Stomach (tissue), 4 donors: Measurements from ENCODE around the gene CD58.
"Not testable (repeated sequence)": the region's sequence is repeated elsewhere in the genome, so short reads cannot be mapped to it uniquely, and the experiment has no call there.

Experiments used
- EP300 ChIP-seq: sonication (generic); formaldehyde crosslinking; IDR thresholded peaks from one replicate; pipeline ENCODE4 v1.6.1; 2017; ENCODE audit warnings: antibody characterized with exemption
- POLR2A ChIP-seq, 4 donors: fragments of 450-650 bp; IDR thresholded peaks; one replicate each; pipeline ENCODE4 v1.6.1; 2016; ENCODE audit warnings: antibody characterized with exemption in 4 of 4, control low read depth in 2 of 4, mild to moderate bottlenecking in 1 of 4, moderate library complexity in 1 of 4
- TF ChIP-seq, protein P1 (sequence below), 7 experiments: fragments of 450-650 bp in 4 of 7; fragments of 200-600 bp in 3 of 7; sonication (generic) in 3 of 7; IDR thresholded peaks; one replicate each; pipeline ENCODE4 v1.5.1; 2016 to 2019; ENCODE audit warnings: antibody characterized with exemption in 7 of 7, control low read depth in 2 of 7, mild to moderate bottlenecking in 1 of 7

DNA sequence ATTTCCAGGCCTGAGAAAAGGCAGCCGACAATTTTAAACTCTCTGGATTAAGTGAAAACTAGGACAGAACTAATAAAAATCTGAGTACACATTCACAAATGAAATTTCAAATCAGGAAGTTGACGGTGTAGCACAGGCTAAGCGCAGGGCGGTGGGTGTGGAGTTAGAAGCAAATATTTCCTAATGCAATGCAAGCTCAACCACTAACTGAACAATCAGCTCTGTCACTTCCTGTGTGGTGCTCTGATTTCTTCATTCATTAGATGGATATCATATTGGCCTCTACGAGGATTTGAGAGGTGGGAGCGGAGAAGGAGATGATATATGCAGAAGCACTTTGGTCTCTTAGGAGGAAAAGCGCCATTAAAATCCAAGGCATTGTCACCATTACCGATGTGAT lies 35.2 kb upstream of the CD58 start:
- TF ChIP-seq, protein P1, sequence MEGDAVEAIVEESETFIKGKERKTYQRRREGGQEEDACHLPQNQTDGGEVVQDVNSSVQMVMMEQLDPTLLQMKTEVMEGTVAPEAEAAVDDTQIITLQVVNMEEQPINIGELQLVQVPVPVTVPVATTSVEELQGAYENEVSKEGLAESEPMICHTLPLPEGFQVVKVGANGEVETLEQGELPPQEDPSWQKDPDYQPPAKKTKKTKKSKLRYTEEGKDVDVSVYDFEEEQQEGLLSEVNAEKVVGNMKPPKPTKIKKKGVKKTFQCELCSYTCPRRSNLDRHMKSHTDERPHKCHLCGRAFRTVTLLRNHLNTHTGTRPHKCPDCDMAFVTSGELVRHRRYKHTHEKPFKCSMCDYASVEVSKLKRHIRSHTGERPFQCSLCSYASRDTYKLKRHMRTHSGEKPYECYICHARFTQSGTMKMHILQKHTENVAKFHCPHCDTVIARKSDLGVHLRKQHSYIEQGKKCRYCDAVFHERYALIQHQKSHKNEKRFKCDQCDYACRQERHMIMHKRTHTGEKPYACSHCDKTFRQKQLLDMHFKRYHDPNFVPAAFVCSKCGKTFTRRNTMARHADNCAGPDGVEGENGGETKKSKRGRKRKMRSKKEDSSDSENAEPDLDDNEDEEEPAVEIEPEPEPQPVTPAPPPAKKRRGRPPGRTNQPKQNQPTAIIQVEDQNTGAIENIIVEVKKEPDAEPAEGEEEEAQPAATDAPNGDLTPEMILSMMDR (IDR thresholded peaks at IDR 0.05): not testable (repeated sequence)
- not testable (repeated sequence) for TF ChIP-seq EP300; POLR2A (IDR thresholded peaks at IDR 0.05)
